GM18867 (cell line): ENCODE data around the gene TUBB1.

ENCODE experiments used
- ATAC-seq: cut with Tn5 transposase; IDR thresholded peaks from one replicate; pipeline ENCODE4 v1.9.1; 2021; ENCODE audit warnings: mild to moderate bottlenecking, moderate library complexity; ENCODE audit not compliant: unreplicated experiment

Gene TUBB1

DNA sequence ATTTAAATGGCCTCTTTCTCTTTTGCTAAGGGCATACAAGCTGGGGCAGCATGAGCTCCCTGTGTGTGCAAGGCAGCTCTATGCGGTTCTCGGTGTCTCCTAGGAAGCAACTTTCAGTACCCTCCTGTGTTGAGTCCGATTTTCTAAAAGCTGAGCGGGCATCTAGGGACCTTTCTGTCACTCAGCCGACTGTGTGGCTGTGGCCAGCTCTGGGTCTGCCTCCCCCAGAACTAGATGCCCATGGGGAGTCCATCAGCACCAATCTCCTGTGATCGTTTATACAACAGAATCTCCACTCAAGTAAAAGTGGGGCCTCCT lies 30.7 kb upstream of the TUBB1 start:
- no peak for ATAC-seq

- ATAC-seq: no peak
Measured at GRCh38 chr20:58989196-58989595, 30.0 kb upstream of the TUBB1 start.

GRCh38 chr20:58990651-58991445 lies 28.4 kb upstream of the TUBB1 start:
- ATAC-seq: no peak

DNA sequence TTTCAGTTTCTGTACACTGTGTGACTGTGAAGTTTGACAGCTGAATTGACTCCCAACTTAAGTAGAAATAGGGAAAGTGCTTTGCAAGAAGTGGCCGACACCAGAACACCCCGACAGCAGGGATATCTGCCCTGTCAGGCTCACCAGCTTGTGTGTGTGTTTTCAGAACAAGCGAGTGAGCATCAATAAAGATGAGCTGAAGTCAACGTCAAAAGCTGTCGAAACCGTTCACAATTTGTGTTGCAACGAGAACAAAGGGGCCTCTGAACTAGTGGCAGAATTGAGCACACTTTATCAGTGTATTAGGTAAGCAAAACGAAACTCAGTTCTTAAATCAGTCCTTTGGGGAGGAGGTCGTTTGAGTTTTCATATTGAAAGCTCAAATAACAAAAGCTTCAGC lies 27.5 kb upstream of the TUBB1 start:
- ATAC-seq: no peak

GRCh38 chr20:58992911-58993310 lies 26.3 kb upstream of the TUBB1 start:
- no peak for ATAC-seq

GRCh38 chr20:58993332-58994248 lies 25.6 kb upstream of the TUBB1 start:
- ATAC-seq: no peak

DNA sequence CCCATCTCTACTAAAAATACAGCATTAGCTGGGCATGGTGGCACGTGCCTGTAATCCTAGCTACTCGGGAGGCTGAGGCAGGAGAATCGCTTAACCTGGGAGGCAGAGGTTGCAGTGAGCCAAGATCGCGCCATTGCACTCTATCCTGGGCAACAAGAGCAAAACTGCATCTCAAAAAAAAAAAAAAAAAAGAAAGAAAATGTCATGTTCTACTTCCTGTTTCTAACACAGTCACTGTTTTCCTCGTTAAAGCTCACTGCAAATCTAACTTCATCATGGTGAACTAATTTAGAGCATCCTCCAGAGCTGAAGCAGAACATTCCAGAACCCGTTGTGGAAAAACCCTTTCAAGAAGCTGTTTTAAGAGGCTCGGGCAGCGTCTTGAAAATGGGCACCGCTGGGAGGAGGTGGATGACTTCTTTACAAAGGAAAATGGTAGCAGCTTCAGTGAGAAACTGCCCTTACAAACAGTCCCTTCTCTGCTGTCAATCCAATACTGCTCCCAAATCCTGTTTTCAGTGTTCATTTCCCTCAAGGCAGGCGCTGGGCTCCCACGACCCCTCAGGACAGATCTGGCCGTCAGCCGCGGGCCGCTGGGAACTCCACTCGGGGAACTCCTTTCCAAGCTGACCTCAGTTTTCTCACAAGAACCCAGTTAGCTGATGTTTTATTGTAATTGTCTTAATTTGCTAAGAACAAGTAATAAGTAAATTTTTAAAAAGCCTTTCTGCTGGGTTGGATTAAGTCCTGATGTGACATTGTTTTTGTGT lies 24.7 kb upstream of the TUBB1 start:
- no peak for ATAC-seq

GRCh38 chr20:58995461-58996225 lies 23.6 kb upstream of the TUBB1 start:
- ATAC-seq: no peak

- no peak for ATAC-seq
Measured at GRCh38 chr20:58996226-58996611, 23.0 kb upstream of the TUBB1 start.

- ATAC-seq: no peak
Measured at GRCh38 chr20:58997141-58997770, 22.0 kb upstream of the TUBB1 start.

- ATAC-seq: no peak
Measured at GRCh38 chr20:58998656-58999055, 20.6 kb upstream of the TUBB1 start.

- ATAC-seq: no peak
Measured at GRCh38 chr20:59000326-59000725, 18.9 kb upstream of the TUBB1 start.

- ATAC-seq: no peak
Measured at GRCh38 chr20:59001068-59001448, 18.2 kb upstream of the TUBB1 start.

DNA sequence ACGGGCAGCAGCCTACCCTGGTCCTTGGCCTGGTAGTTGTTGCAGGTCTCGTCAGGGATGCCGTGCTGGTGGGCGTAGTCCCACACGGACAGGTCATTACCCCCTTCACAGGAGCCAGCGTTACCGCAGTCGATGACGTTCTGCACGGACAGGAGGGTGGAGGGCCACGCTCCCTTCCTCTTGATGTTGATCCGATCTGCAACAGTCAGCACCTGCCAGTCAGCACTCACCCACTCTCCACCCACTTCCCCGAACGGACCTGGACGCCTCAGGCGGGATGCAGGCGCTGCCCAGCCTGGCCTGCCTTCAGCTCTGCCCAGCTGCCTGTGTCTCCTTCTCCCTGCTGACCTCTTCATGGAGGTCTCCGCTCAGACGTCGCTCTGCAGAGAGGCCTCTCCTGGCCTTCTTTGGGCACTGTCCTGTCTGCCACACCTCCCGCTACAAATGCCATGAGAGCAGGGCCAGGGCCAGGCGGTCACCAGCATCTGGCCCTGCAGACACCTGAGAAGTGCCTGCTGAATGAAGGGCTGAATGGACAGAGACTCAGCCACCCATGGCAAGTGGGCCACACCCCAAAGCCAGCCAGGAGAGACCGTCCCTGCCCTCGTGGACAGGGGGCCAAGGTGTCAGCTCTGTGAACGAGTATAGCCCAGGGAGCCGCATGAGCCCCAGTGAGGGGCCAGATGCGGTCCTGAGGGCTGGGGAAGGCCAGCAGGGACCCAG lies 17.6 kb upstream of the TUBB1 start:
- no peak for ATAC-seq

- ATAC-seq: no peak
Measured at GRCh38 chr20:59002388-59002787, 16.8 kb upstream of the TUBB1 start.

DNA sequence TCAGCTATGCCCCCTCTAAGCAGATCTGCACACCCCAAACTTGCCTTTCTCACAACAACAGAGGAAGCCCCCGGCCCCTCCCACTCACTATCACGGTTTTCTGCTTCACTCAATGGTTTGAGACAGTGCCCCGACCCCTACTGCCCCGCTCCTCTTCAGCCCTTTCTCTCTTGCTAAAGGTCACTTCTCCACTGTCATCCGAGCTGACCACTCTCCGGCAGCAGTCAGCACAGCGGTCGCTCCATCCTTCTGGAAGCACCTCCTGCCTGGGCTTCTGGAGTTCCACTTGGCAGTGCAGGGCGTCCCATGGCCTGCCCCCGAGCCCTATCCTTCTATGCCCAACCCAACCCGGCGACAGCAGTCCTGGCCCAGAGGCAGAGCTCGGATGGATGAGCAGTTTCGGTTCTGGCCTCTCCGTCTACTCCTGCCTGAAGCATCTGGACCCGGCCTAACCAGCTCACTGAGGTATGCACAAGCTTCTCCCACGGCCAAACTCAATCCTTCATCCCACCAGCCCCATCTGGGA lies 16.3 kb upstream of the TUBB1 start:
- no peak for ATAC-seq

DNA sequence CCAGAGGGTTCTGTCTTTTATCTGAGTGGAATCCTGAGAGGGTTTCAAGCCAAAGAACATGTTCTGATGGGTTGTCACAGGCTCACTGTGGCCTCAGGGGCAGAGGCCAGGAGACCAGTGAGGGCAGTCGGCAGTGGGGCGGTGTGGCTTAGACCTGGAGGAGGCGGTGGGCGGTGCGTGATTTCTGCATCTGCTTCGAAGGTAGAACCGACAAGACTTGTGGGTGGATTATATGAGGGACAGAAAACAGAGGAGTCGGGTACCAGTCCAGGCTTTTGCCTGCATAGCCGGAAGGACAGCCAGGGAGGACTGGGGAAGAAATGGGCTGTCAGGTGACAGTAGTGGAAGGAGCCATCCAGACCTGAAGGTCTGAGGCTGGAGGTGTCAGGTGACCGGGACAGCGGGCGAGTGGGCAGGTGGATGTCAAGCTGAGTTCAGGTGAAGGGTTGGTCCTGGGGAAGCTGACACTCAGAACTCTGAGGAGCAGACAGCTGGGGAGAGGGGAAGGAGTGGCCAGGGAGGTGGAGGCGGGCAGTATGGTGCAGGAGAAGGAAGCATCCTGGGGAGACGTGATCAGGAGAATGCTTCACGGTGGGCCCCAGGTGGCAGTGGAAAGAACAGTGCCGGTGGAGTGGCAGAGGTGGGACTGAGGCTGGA lies 15.3 kb upstream of the TUBB1 start:
- ATAC-seq: no peak

DNA sequence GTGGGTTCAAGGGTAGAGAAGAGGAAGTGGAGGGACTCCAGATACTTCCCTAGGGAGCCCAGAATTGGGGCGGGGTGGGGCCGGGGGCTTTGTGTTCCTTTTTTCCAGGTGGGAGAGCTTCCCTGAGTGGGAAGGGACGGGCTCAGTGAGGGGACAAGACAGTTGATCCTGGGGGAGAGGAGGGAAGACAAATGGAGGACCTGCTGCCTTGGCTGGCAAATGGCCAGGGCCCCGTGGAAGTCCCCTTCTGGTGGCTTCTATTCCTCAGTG lies 14.8 kb upstream of the TUBB1 start:
- ATAC-seq: no peak
